ENCODE results near the gene RFX1.

RFX1 gene

GRCh38 chr19:13964776-13965175, 41.3 kb downstream of the RFX1 start:
- Histone ChIP-seq H3K9me2 (replicated peaks; ENCODE audit: insufficient read depth, low read length) (no peaks in the 10 kb centered on the region), H3K36me3 (replicated peaks; ENCODE audit: insufficient read depth, low read length) (no peaks in the 10 kb centered on the region)
- no peak for DNase-seq

GRCh38 chr19:13963603-13964105, 42.5 kb downstream of the RFX1 start:
- Histone ChIP-seq H3K4me2 (ENCODE audit: low read depth, low read length) (no peak overlapping the region), H3K4me1 (ENCODE audit: low read length) (no peaks in the 10 kb centered on the region), H2AFZ (ENCODE audit: low read length) (no peak overlapping the region), H3K27ac (ENCODE audit: low read length) (no peak overlapping the region), H3K9me2 (replicated peaks; ENCODE audit: insufficient read depth, low read length) (no peaks in the 10 kb centered on the region), H3K27me3 (replicated peaks; ENCODE audit: insufficient read depth, low read length) (no peaks in the 10 kb centered on the region), H3K79me2 (ENCODE audit: low read length) (no peaks in the 10 kb centered on the region), H3K9ac (ENCODE audit: low read length) (no peak overlapping the region), H3K9me3 (replicated peaks; ENCODE audit: insufficient read depth, low read length) (no peaks in the 10 kb centered on the region), H4K20me1 (ENCODE audit: insufficient read depth, low read length) (no peaks in the 10 kb centered on the region), H3K36me3 (replicated peaks; ENCODE audit: insufficient read depth, low read length) (no peaks in the 10 kb centered on the region), H3F3A (ENCODE audit: insufficient read depth, low read length) (no peaks in the 10 kb centered on the region), H3K4me3 (ENCODE audit: low read length) (no peak overlapping the region)
- TF ChIP-seq EZH2 (optimal IDR thresholded peaks at IDR 0.05; ENCODE audit: low read depth, low read length) (no peak), EZH2phosphoT487 (IDR thresholded peaks at IDR 0.05; ENCODE audit: low read length) (no peak), CTCF (IDR thresholded peaks at IDR 0.05; ENCODE audit: low read length) (no peak)
- DNase-seq: no peak

More at GRCh38 chr19:13964776-13965175, 41.3 kb downstream of the RFX1 start:
- no peaks in the 10 kb centered on the region for H3K9me3 ChIP-seq (replicated peaks; ENCODE audit: insufficient read depth, low read length)
- no peak overlapping the region for H3K4me3 ChIP-seq (ENCODE audit: low read length)
- H4K20me1 ChIP-seq (ENCODE audit: insufficient read depth, low read length): no peaks in the 10 kb centered on the region
- no peaks in the 10 kb centered on the region for H3F3A ChIP-seq (ENCODE audit: insufficient read depth, low read length)
- no peak overlapping the region for H3K4me2 ChIP-seq (ENCODE audit: low read depth, low read length)
- no peak overlapping the region for H3K27ac ChIP-seq (ENCODE audit: low read length)
- TF ChIP-seq EZH2 (optimal IDR thresholded peaks at IDR 0.05; ENCODE audit: low read depth, low read length): no peak
- no peak for TF ChIP-seq CTCF (IDR thresholded peaks at IDR 0.05; ENCODE audit: low read length)
- no peaks in the 10 kb centered on the region for H3K4me1 ChIP-seq (ENCODE audit: low read length)
- no peaks in the 10 kb centered on the region for H3K27me3 ChIP-seq (replicated peaks; ENCODE audit: insufficient read depth, low read length)
- H2AFZ ChIP-seq (ENCODE audit: low read length): no peak overlapping the region
- H3K9ac ChIP-seq (ENCODE audit: low read length): no peak overlapping the region
- H3K79me2 ChIP-seq (ENCODE audit: low read length): no peaks in the 10 kb centered on the region

- no peak for TF ChIP-seq CTCF (IDR thresholded peaks at IDR 0.05; ENCODE audit: low read length)
- TF ChIP-seq EZH2 (optimal IDR thresholded peaks at IDR 0.05; ENCODE audit: low read depth, low read length): no peak
- no peak for TF ChIP-seq EZH2phosphoT487 (IDR thresholded peaks at IDR 0.05; ENCODE audit: low read length)
- Histone ChIP-seq H3K9ac (ENCODE audit: low read length) (no peak overlapping the region), H3K79me2 (ENCODE audit: low read length) (no peaks in the 10 kb centered on the region), H3K9me3 (replicated peaks; ENCODE audit: insufficient read depth, low read length) (no peaks in the 10 kb centered on the region), H4K20me1 (ENCODE audit: insufficient read depth, low read length) (no peaks in the 10 kb centered on the region), H3F3A (ENCODE audit: insufficient read depth, low read length) (no peaks in the 10 kb centered on the region), H3K9me2 (replicated peaks; ENCODE audit: insufficient read depth, low read length) (no peaks in the 10 kb centered on the region), H3K4me3 (ENCODE audit: low read length) (no peak overlapping the region), H3K4me1 (ENCODE audit: low read length) (no peaks in the 10 kb centered on the region), H3K4me2 (ENCODE audit: low read depth, low read length) (no peak overlapping the region), H2AFZ (ENCODE audit: low read length) (no peak overlapping the region), H3K36me3 (replicated peaks; ENCODE audit: insufficient read depth, low read length) (no peaks in the 10 kb centered on the region), H3K27ac (ENCODE audit: low read length) (no peak overlapping the region), H3K27me3 (replicated peaks; ENCODE audit: insufficient read depth, low read length) (no peaks in the 10 kb centered on the region)
- no peak for DNase-seq
Measured at GRCh38 chr19:13962699-13963602, 43.2 kb downstream of the RFX1 start.

Measured in MM.1S (cell line).